ENCODE measurements around the gene GPR55. TPM values are rescaled to one million over a fixed set of nuclear protein-coding genes. Genes with fewer than 3 reads are reported as not detected.

The GPR55 gene
- total and polyA plus RNA-seq, 5 donors = 0.18 to 0.20 TPM; not detected in 3

DNA sequence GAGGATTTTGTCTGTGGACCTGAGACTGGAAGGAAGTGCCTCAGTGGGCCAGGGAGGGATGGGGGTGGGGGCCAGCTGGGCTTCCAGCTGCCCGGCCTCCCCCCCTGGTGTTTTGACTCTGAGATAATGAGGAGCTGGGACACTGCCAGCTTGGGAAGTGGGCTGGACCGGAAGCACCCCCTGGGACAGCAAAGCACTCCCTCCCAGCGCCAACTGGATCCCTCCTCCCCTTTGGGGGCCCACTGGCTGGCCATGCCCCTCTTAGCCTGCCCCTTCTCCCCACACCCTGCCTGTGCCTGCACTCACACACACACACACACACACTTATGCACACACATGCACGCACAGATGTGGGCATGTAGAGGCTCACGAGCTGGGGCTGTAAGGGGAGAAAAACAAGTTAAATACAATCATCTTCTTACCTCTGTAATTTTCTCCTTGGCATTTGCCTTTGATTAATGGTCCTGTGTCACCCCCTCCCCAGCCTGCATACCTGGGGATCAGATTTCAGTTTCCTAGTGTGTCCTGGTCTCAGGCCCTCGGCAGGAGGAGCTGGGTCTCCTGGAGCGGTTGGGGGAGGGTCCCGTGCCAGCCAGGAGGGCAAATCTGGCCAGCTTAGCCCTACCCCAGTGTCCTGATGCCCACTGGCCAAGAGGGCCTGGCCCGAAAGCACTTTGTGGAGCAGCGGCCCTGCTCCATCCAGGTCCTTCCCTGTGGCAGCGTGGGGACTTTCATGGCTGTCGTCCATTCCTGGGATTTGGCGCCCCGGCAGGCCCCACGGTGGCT lies 56.7 kb downstream of the GPR55 start:
- no peak for DNase-seq
- WGBS = 53% methylated on average over 15 of the region's 15 CpGs
- ATAC-seq = no peak
- Histone ChIP-seq H3K27me3 (ENCODE audit: control insufficient read depth, insufficient read depth) (no peaks in the 10 kb centered on the region), H3K27ac (ENCODE audit: low read length) (no peak overlapping the region), H3K4me3 (ENCODE audit: low read length) (no peak overlapping the region), H3K9me3 (ENCODE audit: control insufficient read depth, low read length) (no peaks in the 10 kb centered on the region), H3K4me1 (ENCODE audit: control insufficient read depth, insufficient read depth, low read length) (no peaks in the 10 kb centered on the region)
- intact Hi-C loops (cut with DNase I) = no loop called here

DNA sequence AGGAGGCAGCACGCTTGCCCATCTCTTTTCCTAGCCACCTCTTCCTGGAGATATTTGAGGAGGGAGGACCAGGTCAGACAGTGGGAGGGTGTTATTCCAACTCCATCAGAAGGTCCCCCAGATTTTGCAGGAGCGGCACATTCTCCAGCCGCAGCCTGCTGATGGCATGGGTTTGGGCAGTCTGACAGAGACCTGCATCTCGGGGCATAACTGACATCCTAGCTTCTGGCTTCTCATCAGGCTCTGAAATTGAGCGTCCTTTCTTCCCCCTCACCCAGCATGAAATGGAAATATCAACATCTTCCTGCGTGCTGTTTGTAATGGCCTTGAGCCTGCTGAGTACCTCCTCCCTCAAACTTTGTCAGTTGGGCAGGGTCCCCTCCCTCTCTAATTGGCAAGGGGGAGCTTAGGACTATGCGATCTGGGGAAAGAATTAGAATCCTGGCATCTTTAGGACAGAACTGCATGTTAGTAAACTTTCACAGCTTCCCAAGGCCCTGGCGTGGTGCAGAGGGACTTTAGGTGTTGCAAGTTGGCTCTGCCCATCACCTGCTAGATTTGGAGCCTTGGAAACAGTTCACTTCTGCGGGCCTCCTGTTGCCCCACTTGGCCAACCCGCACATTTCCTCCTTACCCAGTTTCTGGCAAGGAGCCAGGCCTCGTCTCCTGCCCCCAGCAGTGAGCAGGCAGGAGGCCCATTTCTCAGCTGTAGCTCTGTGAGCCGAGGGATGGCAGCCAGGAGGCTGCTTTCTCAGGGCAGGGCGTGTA lies 58.1 kb downstream of the GPR55 start:
- no peak overlapping the region for H3K27ac ChIP-seq (ENCODE audit: low read length)
- no peak for ATAC-seq

DNA sequence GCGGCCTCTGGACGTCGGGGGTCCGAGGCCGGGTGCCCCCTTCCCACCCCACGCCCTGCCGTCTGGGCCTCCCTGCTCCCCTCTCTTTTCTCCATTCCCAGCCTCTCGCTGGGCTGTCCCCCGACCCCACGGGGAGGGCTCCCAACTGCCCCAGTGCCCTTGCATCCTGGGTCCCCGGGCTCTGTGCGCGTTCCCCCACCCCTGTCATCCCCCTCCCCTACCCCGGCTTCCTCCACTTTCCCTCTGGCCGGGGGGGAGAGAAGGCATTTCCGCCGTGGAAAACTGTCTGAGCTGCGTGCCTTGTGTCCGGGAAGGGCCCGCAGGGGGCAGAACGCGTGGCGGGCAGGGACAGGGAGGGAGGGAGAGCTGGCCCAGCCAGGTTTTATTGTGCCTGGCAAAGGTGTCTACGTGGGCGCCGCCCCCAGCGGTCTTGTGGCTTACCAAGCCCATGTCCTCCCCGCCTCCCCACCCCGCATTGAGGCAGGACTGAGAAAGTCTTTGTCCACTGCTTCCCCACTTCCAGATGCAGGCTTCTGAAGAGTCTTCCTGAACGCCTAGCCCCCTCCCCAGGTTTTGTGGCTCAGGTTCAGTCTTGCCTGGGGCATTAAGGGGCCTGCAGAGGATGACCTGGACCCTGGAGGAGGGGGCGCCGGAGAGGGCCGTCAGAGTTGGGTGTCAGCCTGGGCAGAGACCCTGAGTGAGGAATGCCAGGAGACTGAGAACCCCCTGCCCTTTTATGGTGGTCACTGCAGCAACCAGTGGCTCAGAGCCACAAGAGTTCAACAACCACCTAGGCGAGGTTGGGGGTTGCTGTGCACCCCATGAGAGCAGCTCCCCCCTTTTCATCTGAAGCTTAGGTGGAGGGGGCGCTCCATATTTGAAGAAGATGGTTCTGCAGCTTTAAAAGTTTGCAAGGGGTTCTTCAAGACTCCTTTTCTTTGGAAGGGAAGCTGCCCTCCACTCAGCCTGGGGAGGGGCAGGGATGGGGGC lies 59.0 kb downstream of the GPR55 start:
- intact Hi-C loops (cut with DNase I) = loop anchor here in 1 of 4 donors (2.0 kb wide), 1 partner anchor 17 kb away; no protein-coding TSS in a partner anchor
- no peak overlapping the region for H3K27ac ChIP-seq (ENCODE audit: low read length)
- WGBS = 12% methylated on average over 35 of the region's 35 CpGs
- H3K27me3 ChIP-seq (ENCODE audit: control insufficient read depth, insufficient read depth) = no peaks in the 10 kb centered on the region
- ATAC-seq (peak; percentile 13 to 34), DNase-seq (peak in 2 of 3 donors; percentile 69 to 70)
- H3K9me3 ChIP-seq (ENCODE audit: control insufficient read depth, low read length) = no peaks in the 10 kb centered on the region
- H3K4me3 ChIP-seq (ENCODE audit: low read length) = peak overlapping the region; percentile 45
- H3K4me1 ChIP-seq (ENCODE audit: control insufficient read depth, insufficient read depth, low read length) = no peaks in the 10 kb centered on the region

More for the DNA sequence above, 58.1 kb downstream of the GPR55 start:
- Histone ChIP-seq H3K9me3 (ENCODE audit: control insufficient read depth, low read length) (no peaks in the 10 kb centered on the region), H3K4me3 (ENCODE audit: low read length) (no peak overlapping the region), H3K27me3 (ENCODE audit: control insufficient read depth, insufficient read depth) (no peaks in the 10 kb centered on the region), H3K4me1 (ENCODE audit: control insufficient read depth, insufficient read depth, low read length) (no peaks in the 10 kb centered on the region)
- 28% methylated on average over 13 of the region's 13 CpGs for WGBS
- intact Hi-C loops (cut with DNase I) = loop anchor here in 1 of 4 donors (2.0 kb wide), 1 partner anchor 16 kb away; no protein-coding TSS in a partner anchor
- peak in 2 of 3 donors; percentile 39 to 68 for DNase-seq

DNA sequence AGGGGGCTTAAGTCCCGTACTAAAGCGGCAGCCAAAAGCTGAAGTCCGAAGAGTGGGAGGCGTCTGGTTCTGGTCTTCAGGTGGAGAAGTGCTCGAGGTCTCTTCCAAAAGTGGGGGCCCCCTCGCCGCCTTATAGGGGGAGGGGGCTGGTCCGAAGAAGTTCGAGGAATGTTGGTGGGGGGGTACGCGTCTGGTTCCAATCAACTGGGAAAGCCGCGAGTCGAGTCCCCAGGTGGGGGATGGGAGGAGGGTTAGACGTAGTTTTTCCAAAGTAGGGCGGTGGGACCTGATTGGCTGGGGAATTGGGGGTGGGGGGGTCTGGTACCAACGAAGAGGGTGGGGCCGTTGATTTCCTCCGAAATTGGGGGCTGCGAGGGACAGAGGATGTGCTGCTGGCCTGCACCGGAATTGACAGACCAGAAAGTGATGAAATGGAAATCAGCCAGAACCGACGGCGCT lies 59.7 kb downstream of the GPR55 start:
- DNase-seq (no peak), ATAC-seq (no peak)
- no peaks in the 10 kb centered on the region for H3K4me1 ChIP-seq (ENCODE audit: control insufficient read depth, insufficient read depth, low read length)
- peak overlapping the region; percentile 45 for H3K4me3 ChIP-seq (ENCODE audit: low read length)
- WGBS = 2% methylated on average over 24 of the region's 24 CpGs
- intact Hi-C loops (cut with DNase I) = no loop called here
- H3K27ac ChIP-seq (ENCODE audit: low read length) = no peak overlapping the region
- H3K27me3 ChIP-seq (ENCODE audit: control insufficient read depth, insufficient read depth) = no peaks in the 10 kb centered on the region
- no peaks in the 10 kb centered on the region for H3K9me3 ChIP-seq (ENCODE audit: control insufficient read depth, low read length)

DNA sequence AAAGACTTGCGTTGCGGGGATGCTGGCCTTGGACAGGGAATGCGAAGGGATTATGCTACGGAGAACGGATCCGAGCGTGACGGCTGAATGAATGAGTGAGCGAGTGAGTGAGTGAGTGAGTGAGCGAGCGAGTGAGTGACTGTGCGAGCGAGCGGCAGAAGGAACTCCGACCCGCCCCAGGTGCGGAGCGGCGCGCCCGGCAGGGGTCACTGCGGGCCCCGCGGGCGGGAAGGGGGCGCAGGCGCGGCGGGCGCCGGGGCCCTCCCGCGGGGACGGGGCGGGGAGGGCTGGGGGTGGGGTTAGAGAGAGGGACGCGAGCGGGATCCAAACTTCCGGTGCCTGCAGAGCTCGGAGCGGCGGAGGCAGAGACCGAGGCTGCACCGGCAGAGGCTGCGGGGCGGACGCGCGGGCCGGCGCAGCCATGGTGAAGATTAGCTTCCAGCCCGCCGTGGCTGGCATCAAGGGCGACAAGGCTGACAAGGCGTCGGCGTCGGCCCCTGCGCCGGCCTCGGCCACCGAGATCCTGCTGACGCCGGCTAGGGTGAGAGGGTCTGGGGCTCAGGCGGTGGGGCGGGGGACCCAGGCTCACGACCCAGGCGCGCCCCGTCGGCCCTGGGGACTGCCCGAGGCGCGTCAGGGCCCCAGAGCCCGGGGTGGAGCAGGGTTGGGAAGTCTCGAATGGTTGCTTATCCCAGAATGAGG lies 60.3 kb downstream of the GPR55 start, which contains the start of gene ITM2C:
Gene ITM2C (plus strand): TSS at position 338 of the 702 bp plus-strand sequence. CDS start 84 bp downstream, at position 422.
- peak; percentile 79 to 84 for ATAC-seq
- Histone ChIP-seq H3K27me3 (ENCODE audit: control insufficient read depth, insufficient read depth) (no peaks in the 10 kb centered on the region), H3K9me3 (ENCODE audit: control insufficient read depth, low read length) (no peaks in the 10 kb centered on the region), H3K27ac (ENCODE audit: low read length) (no peak within 1 kb of the TSS), H3K4me1 (ENCODE audit: control insufficient read depth, insufficient read depth, low read length) (no peaks in the 10 kb centered on the region), H3K4me3 (ENCODE audit: low read length) (peak within 1 kb of the TSS; percentile 45)
- WGBS = under 1% methylated on average over 76 of the region's 76 CpGs
- intact Hi-C loops (cut with DNase I) = no loop called here
- DNase-seq = peak; percentile 65 to 87 (median 80)

DNA sequence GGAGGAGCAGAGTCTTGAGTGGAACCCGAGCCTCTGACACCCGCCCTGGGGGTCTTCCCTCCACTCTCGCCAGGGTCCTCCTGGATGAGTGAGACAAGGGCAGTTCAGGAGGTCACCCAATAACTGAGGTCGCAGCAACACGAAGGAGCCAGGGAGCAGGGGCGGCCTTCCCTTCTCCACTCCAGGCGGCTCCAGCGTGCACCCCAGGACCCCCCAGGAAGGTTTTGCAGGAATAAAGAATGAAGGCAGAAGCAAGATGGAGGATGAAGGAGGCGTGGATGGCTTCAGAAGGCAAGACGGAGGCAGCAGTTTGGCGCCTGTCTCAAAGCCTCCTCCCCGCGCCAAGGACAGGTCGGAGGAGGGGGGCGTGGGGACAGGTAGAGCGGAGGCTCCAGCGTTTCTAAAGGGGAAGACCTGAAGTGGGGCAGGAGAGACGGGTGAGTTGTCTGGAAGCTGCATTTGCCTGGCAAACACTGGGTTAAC lies 60.9 kb downstream of the GPR55 start:
- 48% methylated on average over 18 of the region's 18 CpGs for WGBS
- DNase-seq (no peak), ATAC-seq (no peak)
- no peaks in the 10 kb centered on the region for H3K4me1 ChIP-seq (ENCODE audit: control insufficient read depth, insufficient read depth, low read length)
- H3K9me3 ChIP-seq (ENCODE audit: control insufficient read depth, low read length) = no peaks in the 10 kb centered on the region
- intact Hi-C loops (cut with DNase I) = no loop called here
- peak overlapping the region; percentile 45 for H3K4me3 ChIP-seq (ENCODE audit: low read length)
- H3K27ac ChIP-seq (ENCODE audit: low read length) = no peak overlapping the region
- H3K27me3 ChIP-seq (ENCODE audit: control insufficient read depth, insufficient read depth) = no peaks in the 10 kb centered on the region

DNA sequence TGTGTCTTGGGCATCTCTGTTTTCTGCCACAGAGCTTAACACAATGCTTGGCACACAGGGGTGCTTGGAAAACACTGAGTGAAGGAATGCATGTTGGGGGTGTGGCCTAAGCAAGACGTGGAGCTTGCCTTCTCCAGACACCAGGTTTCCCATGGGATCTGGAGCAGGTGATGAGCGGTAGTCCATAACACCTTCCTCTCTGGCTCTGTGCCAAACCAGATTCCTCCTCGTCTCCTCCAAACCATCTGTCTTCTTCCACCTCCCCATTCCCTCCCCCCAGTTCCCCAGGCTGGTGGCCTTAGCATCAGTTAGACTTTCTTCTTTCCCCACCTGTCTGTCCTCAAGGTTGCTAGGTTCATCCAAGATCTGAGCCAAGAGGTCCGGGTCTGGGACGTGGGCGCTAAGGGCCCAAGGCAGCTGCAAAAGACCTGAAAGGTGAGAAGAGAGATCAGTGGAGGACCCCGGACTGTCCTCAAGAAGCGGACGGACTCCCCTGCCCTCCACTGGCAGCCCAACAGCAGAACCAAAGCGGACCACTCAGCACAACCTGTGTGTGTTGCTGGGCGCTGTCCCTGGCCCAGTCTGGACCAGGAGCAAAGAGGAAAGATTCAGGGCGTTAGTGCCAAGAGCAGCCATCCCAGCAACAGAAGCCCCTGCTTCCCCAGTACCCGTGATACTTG lies 61.5 kb downstream of the GPR55 start:
- no peak overlapping the region for H3K4me3 ChIP-seq (ENCODE audit: low read length)
- H3K27me3 ChIP-seq (ENCODE audit: control insufficient read depth, insufficient read depth) = no peaks in the 10 kb centered on the region
- WGBS = 77% methylated on average over 13 of the region's 13 CpGs
- H3K9me3 ChIP-seq (ENCODE audit: control insufficient read depth, low read length) = no peaks in the 10 kb centered on the region
- ATAC-seq (no peak), DNase-seq (no peak)
- H3K27ac ChIP-seq (ENCODE audit: low read length) = no peak overlapping the region
- intact Hi-C loops (cut with DNase I) = no loop called here
- no peaks in the 10 kb centered on the region for H3K4me1 ChIP-seq (ENCODE audit: control insufficient read depth, insufficient read depth, low read length)

DNA sequence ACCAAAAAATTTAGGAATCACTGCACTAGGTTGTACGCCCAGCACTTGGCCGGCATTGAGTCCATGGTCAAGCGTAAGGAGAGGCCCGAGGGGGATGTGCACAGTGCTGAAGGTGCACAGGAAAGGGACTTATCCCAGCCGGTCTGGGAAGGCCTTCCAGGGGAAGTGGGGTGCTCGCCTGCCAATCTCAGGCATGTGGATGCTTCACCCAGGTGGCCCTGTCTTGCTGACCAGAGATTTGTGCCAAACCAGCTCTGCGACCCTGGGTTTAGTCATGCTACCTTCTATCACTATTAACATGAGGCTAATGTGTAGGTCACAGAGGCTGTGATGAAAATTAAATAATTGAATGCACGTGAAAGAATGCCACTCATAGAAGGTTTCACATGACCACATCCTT lies 62.0 kb downstream of the GPR55 start:
- H3K27me3 ChIP-seq (ENCODE audit: control insufficient read depth, insufficient read depth) = no peaks in the 10 kb centered on the region
- no peaks in the 10 kb centered on the region for H3K9me3 ChIP-seq (ENCODE audit: control insufficient read depth, low read length)
- H3K4me1 ChIP-seq (ENCODE audit: control insufficient read depth, insufficient read depth, low read length) = no peaks in the 10 kb centered on the region
- no peak for ATAC-seq
- DNase-seq = no peak
- 78% methylated on average over 8 of the region's 8 CpGs for WGBS
- H3K4me3 ChIP-seq (ENCODE audit: low read length) = no peak overlapping the region
- no peak overlapping the region for H3K27ac ChIP-seq (ENCODE audit: low read length)
- intact Hi-C loops (cut with DNase I) = no loop called here

DNA sequence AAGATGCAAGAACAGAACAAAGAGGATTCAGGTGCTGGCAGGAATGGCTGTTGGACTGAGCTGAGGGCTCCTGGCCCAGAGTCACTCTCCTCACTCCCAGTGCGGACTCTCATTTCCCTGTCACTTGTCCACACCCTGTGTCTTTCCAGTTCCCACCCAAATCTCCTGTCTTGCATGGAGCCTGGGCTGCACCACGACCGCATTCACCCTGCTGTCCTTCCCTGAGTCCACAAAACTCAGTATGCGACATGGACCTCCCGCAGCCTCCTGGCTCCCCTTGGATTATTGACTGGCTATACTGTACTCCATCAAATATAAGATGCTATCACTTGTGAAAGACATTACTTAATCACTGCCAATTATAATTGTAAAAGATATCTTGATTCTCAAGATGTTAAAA lies 62.8 kb downstream of the GPR55 start:
- H3K4me1 ChIP-seq (ENCODE audit: control insufficient read depth, insufficient read depth, low read length) = no peaks in the 10 kb centered on the region
- H3K9me3 ChIP-seq (ENCODE audit: control insufficient read depth, low read length) = no peaks in the 10 kb centered on the region
- H3K27me3 ChIP-seq (ENCODE audit: control insufficient read depth, insufficient read depth) = no peaks in the 10 kb centered on the region
- no peak overlapping the region for H3K4me3 ChIP-seq (ENCODE audit: low read length)
- WGBS = 82% methylated on average over 5 of the region's 5 CpGs
- no peak overlapping the region for H3K27ac ChIP-seq (ENCODE audit: low read length)
- DNase-seq (no peak), ATAC-seq (no peak)
- intact Hi-C loops (cut with DNase I) = no loop called here

Data from right cardiac atrium (tissue), 5 donors.